Brain microvascular endothelial cell (primary cell): Measurements from ENCODE around the gene KIF4B.

Experiments
- DNase-seq: peaks from one replicate; pipeline ENCODE4 v3.0.0-alpha.2; 2020
- H3K27ac ChIP-seq: fragments of 250-450 bp; sonication (Bioruptor Pico); 2 replicates; pipeline ENCODE4 v1.5.1; 2020; ENCODE audit warnings: mild to moderate bottlenecking, moderate library complexity
- H3K27me3 ChIP-seq: fragments of 250-450 bp; sonication (Bioruptor Pico); replicated peaks from 2 replicates; pipeline ENCODE4 v1.5.1; 2020; ENCODE audit warnings: mild to moderate bottlenecking
- H3K36me3 ChIP-seq: fragments of 250-450 bp; sonication (Bioruptor Pico); replicated peaks from 2 replicates; pipeline ENCODE4 v1.5.1; 2020; ENCODE audit warnings: mild to moderate bottlenecking
- H3K4me3 ChIP-seq: 2 replicates; pipeline ENCODE4 v1.5.1; 2011; ENCODE audit warnings: low read depth, mild to moderate bottlenecking, control low read depth, low read length, moderate library complexity
- in situ Hi-C: cut with HindIII; loops from 2 replicates; pipeline ENCODE4 v1.10.0; 2017; ENCODE audit warnings: low sequenced_read_pairs, low pct_ligation_motif_present
- TF ChIP-seq, protein P1 (sequence below): IDR thresholded peaks from 2 replicates; pipeline ENCODE4 v1.5.1; 2011; ENCODE audit warnings: low read depth, mild to moderate bottlenecking, moderate library complexity, low read length, control low read depth, inconsistent platforms; ENCODE audit errors: missing control alignments

Gene KIF4B

GRCh38 chr5:155017610-155018009 lies 4.1 kb downstream of the KIF4B start:
- H3K27me3 ChIP-seq = no peaks in the 10 kb centered on the region
- in situ Hi-C loops = no loop called here
- no peaks in the 10 kb centered on the region for H3K36me3 ChIP-seq
- no peak overlapping the region for H3K4me3 ChIP-seq
- TF ChIP-seq, protein P1, sequence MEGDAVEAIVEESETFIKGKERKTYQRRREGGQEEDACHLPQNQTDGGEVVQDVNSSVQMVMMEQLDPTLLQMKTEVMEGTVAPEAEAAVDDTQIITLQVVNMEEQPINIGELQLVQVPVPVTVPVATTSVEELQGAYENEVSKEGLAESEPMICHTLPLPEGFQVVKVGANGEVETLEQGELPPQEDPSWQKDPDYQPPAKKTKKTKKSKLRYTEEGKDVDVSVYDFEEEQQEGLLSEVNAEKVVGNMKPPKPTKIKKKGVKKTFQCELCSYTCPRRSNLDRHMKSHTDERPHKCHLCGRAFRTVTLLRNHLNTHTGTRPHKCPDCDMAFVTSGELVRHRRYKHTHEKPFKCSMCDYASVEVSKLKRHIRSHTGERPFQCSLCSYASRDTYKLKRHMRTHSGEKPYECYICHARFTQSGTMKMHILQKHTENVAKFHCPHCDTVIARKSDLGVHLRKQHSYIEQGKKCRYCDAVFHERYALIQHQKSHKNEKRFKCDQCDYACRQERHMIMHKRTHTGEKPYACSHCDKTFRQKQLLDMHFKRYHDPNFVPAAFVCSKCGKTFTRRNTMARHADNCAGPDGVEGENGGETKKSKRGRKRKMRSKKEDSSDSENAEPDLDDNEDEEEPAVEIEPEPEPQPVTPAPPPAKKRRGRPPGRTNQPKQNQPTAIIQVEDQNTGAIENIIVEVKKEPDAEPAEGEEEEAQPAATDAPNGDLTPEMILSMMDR = no peak
- H3K27ac ChIP-seq = no peak overlapping the region
- no peak for DNase-seq

- in situ Hi-C loops = no loop called here
- H3K4me3 ChIP-seq = no peak overlapping the region
- no peak for DNase-seq
- H3K36me3 ChIP-seq = no peaks in the 10 kb centered on the region
- H3K27me3 ChIP-seq = no peaks in the 10 kb centered on the region
- TF ChIP-seq, protein P1 = no peak
- H3K27ac ChIP-seq = no peak overlapping the region
Observed at GRCh38 chr5:155019601-155020226, 6.2 kb downstream of the KIF4B start.

DNA sequence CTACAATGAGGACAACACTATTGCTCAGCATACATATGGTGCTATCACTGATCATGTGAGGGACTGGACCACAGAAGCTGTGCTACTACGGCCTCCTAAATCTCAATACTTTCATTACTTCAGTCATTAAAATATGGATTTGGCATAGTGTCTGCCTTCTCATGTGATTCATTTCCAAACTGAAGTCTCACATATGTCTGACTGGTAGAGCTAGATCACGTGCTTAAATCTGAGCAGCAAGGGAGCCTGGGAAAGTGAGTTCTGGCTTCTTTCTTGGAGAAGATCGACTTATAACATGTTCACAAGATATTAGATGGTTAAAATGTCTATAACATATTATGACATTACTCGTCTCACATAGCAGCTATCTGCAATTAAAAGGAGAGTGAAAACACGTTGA lies 8.3 kb downstream of the KIF4B start:
- no peak overlapping the region for H3K4me3 ChIP-seq
- in situ Hi-C loops = no loop called here
- TF ChIP-seq, protein P1 = no peak
- H3K27me3 ChIP-seq = no peaks in the 10 kb centered on the region
- H3K27ac ChIP-seq = no peak overlapping the region
- H3K36me3 ChIP-seq = no peaks in the 10 kb centered on the region
- DNase-seq = no peak

GRCh38 chr5:155023320-155023719 lies 9.8 kb downstream of the KIF4B start:
- in situ Hi-C loops = no loop called here

DNA sequence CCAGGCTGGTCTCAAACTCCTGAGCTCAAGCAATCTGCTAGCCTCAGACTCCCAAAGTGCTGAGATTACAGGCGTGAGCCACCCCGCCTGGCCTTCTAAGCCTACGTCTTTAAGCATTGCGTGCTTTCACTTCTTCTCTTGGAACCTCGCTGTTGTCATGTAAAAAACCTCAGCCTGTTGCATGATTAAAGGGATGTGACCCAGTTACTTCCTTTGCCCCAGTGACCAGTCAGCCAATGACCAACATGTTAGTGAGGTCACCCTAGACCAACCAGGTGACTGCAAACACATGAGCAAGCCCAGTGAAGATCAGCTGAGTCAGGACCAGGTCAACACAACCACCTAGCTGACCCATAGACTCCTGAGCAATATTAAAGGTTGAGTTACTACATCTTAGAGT lies 10.5 kb downstream of the KIF4B start:
- H3K27me3 ChIP-seq = no peaks in the 10 kb centered on the region
- in situ Hi-C loops = no loop called here
- H3K27ac ChIP-seq = no peak overlapping the region
- TF ChIP-seq, protein P1 = no peak
- no peaks in the 10 kb centered on the region for H3K36me3 ChIP-seq
- no peak for DNase-seq
- H3K4me3 ChIP-seq = no peak overlapping the region

More at GRCh38 chr5:155023320-155023719, 9.8 kb downstream of the KIF4B start:
- no peaks in the 10 kb centered on the region for H3K27me3 ChIP-seq
- H3K4me3 ChIP-seq = no peak overlapping the region
- TF ChIP-seq, protein P1 = no peak
- H3K36me3 ChIP-seq = no peaks in the 10 kb centered on the region
- H3K27ac ChIP-seq = no peak overlapping the region
- no peak for DNase-seq

GRCh38 chr5:155025895-155026294 lies 12.3 kb downstream of the KIF4B start:
- H3K27ac ChIP-seq = no peak overlapping the region
- no peak overlapping the region for H3K4me3 ChIP-seq
- DNase-seq = no peak
- TF ChIP-seq, protein P1 = no peak
- H3K27me3 ChIP-seq = no peaks in the 10 kb centered on the region
- no peaks in the 10 kb centered on the region for H3K36me3 ChIP-seq
- in situ Hi-C loops = no loop called here
